Adrenal gland (tissue), 12 donors: ENCODE data around the gene TRIM14. TPM values are rescaled to one million over a fixed set of nuclear protein-coding genes. Genes with fewer than 3 reads are reported as not detected.
"Not testable (repeated sequence)": the region's sequence is repeated elsewhere in the genome, so short reads cannot be mapped to it uniquely, and the experiment has no call there.

Experiments used
- DNase-seq, 7 donors: peaks; one replicate each; pipeline ENCODE4 v3.0.0-alpha.2; 2019 to 2020
- H3K27ac ChIP-seq, 5 donors: fragments of 200-600 bp; sonication (generic) in 4 of 5; 1 replicate in 3 of 5; 2 replicates in 2 of 5; pipeline versions ENCODE4 v1.5.1 to v1.8.0; 2016 to 2020; ENCODE audit warnings: mild to moderate bottlenecking in 1 of 5
- H3K27me3 ChIP-seq: fragments of 200-600 bp; 2 replicates; pipeline ENCODE4 v1.8.0; 2021
- H3K36me3 ChIP-seq, 2 donors: fragments of 200-600 bp; replicated peaks in 1 of 2; 1 replicate in 1 of 2; 2 replicates in 1 of 2; pipeline versions ENCODE4 v1.5.1 to v1.8.0; 2018 to 2022
- H3K4me1 ChIP-seq, 2 donors: fragments of 200-600 bp; replicated peaks in 1 of 2; 1 replicate in 1 of 2; 2 replicates in 1 of 2; pipeline versions ENCODE4 v1.5.1 to v1.8.0; 2018 to 2021
- H3K4me3 ChIP-seq, 4 donors: fragments of 200-600 bp; sonication (generic) in 3 of 4; one replicate each; pipeline ENCODE4 v1.5.1; 2016 to 2018
- H3K9me3 ChIP-seq, 3 donors: fragments of 200-600 bp; sonication (generic) in 1 of 3; replicated peaks in 1 of 3; 1 replicate in 2 of 3; 2 replicates in 1 of 3; pipeline versions ENCODE4 v1.5.1 to v1.8.0; 2016 to 2021
- POLR2A ChIP-seq, 2 donors: fragments of 450-650 bp; IDR thresholded peaks; one replicate each; pipeline ENCODE4 v1.6.1; 2017; ENCODE audit warnings: antibody characterized with exemption in 2 of 2, mild to moderate bottlenecking in 2 of 2, moderate library complexity in 1 of 2
- WGBS, 4 donors: extraction: QIAGEN DNeasy Blood & Tissue Kit in 2 of 4; methylation state at CpG; one replicate each; pipeline versions ENCODE4 v1.1.5 to v1.1.7; 2013 to 2017; 5-methylcytosine and 5-hydroxymethylcytosine counted together
- intact Hi-C, 2 donors: fragments of 100-400 bp; cut with DNase I; formaldehyde crosslinking; loops; one replicate each; pipeline versions ENCODE4 v1.14.1 to v1.15.0; 2022 to 2023
- polyA plus RNA-seq, 3 donors: library from polyadenylated mRNA; stranded (reverse); fragments of 200-250 nt in 2 of 3; fragments of 350-450 nt in 1 of 3; fragmentation: Illumina TruSeq in 1 of 3; extraction: RNeasy Lipid Tissue Mini Kit (QIAGEN cat#74804) in 1 of 3; gene quantifications; one replicate each; pipeline ENCODE4 v1.2.3, GENCODE V29; 2013 to 2014
- total RNA-seq, 9 donors: library from RNA; depleted of rRNA in 4 of 9; stranded (reverse); fragments of >200 nt in 4 of 9; fragments of 120-200 nt in 1 of 9; fragmentation: NEBNext Ultra II Directional in 1 of 9; extraction: Animal tissue kit (Norgen Biotek cat#: 25700) in 1 of 9; gene quantifications; one replicate each; pipeline versions ENCODE4 v1.1.0 to v1.2.4, GENCODE V29; 2013 to 2023
- TF ChIP-seq, protein P1 (sequence below), 6 experiments: fragments of 450-650 bp in 4 of 6; fragments of 200-600 bp in 2 of 6; sonication (generic) in 1 of 6; IDR thresholded peaks; 1 replicate in 5 of 6; 2 replicates in 1 of 6; pipeline versions ENCODE4 v1.5.1 to v1.8.0; 2016 to 2021; ENCODE audit warnings: antibody characterized with exemption in 6 of 6, mild to moderate bottlenecking in 2 of 6, moderate library complexity in 1 of 6
- donor health status: healthy with polysubstance abuse.
- donor health status: Bipolar disorder and iron deficiency.
- donor health status: DM: yes; HTN: yes; CAD: no.
- donor health status: DM: no; HTN: no; CAD: no.
- donor health status: DM: no; HTN: no; CAD: no.
- donor health status: DM: yes; HTN: yes; CAD: no.

The TRIM14 gene
- total and polyA plus RNA-seq, 12 donors: 0.72 to 24.8 (median 13.9) TPM

DNA sequence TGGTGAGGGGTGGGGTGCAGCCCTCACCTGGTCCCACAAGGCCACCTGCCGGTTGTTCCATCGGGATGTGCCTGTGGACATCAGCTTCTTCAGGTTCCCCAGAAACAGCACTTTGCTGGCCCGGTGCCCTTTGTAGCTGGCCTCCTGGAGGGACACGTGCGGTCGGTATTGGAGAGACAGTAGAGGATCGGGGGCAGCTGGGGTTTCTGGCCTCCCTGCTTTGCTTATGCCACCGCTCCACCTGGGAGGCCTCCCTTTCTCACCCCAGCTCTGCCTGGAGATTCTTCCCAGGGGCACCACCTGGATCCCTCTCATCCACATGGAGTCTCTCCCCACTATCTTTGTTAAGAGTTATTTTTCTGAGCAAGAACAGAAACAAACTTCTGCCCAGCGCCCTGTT lies 13.1 kb upstream of the TRIM14 start:
- WGBS, 4 donors: 65 to 77% (median 76%) methylated on average over 5 to 9 of the region's 9 CpGs
- Histone ChIP-seq H3K27me3 (no peaks in the 10 kb centered on the region), H3K4me1 (no peaks in the 10 kb centered on the region), H3K27ac (no peak overlapping the region), H3K4me3 (no peak overlapping the region), H3K9me3 (no peaks in the 10 kb centered on the region), H3K36me3 (no peaks in the 10 kb centered on the region)
- DNase-seq: peak in 1 of 7 donors; percentile 45
- TF ChIP-seq, protein P1, sequence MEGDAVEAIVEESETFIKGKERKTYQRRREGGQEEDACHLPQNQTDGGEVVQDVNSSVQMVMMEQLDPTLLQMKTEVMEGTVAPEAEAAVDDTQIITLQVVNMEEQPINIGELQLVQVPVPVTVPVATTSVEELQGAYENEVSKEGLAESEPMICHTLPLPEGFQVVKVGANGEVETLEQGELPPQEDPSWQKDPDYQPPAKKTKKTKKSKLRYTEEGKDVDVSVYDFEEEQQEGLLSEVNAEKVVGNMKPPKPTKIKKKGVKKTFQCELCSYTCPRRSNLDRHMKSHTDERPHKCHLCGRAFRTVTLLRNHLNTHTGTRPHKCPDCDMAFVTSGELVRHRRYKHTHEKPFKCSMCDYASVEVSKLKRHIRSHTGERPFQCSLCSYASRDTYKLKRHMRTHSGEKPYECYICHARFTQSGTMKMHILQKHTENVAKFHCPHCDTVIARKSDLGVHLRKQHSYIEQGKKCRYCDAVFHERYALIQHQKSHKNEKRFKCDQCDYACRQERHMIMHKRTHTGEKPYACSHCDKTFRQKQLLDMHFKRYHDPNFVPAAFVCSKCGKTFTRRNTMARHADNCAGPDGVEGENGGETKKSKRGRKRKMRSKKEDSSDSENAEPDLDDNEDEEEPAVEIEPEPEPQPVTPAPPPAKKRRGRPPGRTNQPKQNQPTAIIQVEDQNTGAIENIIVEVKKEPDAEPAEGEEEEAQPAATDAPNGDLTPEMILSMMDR (IDR thresholded peaks at IDR 0.05): no peak
- TF ChIP-seq POLR2A (IDR thresholded peaks at IDR 0.05): no peak
- intact Hi-C loops: no loop called here

DNA sequence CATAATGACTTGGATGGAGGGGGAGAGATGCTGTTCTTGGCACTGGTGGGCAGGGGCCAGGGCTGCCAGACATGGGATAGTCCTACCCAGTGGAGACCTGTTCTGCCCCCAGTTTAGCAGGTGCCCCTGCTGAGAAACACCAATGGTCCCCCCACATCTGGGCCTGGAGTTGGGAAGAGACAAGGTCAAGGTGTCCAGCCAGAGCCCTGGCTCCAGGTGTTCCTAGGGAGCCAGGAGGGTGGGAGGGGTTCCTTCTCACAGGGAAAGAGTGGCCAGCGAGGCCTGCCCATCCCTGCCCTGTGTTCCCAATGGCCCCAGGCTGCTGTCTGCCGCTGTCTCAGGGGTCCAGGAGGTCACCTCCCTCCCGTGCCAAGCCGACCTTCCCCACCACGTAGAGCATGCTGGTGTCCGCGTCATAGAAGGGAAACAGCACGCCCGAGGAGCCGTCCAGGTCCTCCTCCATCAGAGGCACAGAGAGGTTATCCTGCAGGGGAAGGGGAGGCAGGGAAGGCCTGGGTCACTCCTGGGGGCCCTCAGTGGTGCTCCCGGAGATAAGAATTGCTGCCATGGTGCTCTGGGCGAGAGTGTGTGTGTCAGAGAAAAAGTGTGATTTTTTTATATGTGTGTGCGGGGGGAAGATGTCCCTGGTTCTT lies 11.7 kb upstream of the TRIM14 start:
- H3K27me3 ChIP-seq: no peaks in the 10 kb centered on the region
- H3K27ac ChIP-seq: no peak overlapping the region
- H3K4me1 ChIP-seq: no peaks in the 10 kb centered on the region
- DNase-seq: peak in 1 of 7 donors; percentile 44
- H3K4me3 ChIP-seq: no peak overlapping the region
- 67 to 84% (median 82%) methylated on average over 7 to 13 of the region's 13 CpGs for WGBS, 4 donors
- TF ChIP-seq, protein P1 (IDR thresholded peaks at IDR 0.05): no peak
- no peak for TF ChIP-seq POLR2A (IDR thresholded peaks at IDR 0.05)
- H3K36me3 ChIP-seq: no peaks in the 10 kb centered on the region
- intact Hi-C loops: no loop called here
- no peaks in the 10 kb centered on the region for H3K9me3 ChIP-seq

DNA sequence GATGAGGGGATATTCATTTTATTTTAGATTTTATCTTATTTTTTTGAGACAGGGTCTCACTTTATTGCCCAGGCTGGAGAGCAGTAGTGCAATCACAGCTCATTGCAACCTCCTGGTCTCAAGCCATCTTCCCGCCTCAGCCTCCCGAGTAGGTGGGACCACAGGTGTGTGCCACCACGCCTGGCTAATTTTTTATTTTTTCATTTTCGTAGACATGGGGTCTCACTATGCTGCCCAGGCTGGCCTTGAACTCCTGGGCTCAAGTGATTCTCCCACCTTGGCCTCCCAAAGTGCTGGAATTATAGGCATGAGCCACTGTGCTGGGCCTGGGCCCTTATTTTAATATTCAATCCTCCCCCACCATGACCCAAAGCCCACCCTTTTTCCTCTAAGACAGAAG lies 11.0 kb upstream of the TRIM14 start:
- H3K36me3 ChIP-seq, H3K4me3 ChIP-seq, H3K9me3 ChIP-seq, H3K27ac ChIP-seq, H3K4me1 ChIP-seq, intact Hi-C loops, DNase-seq, H3K27me3 ChIP-seq: not testable (repeated sequence)
- WGBS, 4 donors: 80 to 95% (median 90%) methylated on average over 4 of the region's 4 CpGs

DNA sequence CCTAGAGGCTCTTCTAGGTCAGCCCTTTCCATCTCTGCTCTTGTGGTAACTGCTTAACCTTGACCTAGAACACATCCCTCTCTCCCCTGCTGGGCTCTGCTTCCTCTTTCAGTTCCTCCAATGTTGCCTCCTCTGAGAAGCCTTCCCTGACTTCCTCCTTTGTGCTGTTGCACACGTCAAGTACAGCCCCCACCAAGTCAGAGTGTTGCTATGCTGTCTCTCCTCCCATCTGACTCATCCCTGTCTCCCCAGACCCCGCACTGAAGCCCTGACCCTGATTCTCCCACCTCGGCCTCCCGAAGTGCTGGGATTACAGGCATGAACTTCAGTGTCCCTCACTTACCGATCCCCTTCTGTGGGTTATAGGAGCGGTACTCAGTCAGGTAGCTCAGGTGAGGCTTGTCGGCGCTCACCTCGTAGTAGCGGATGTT lies 10.4 kb upstream of the TRIM14 start:
- H3K9me3 ChIP-seq: no peaks in the 10 kb centered on the region
- H3K27ac ChIP-seq: peak overlapping the region in 1 of 5 donors; percentile 12
- no peaks in the 10 kb centered on the region for H3K4me1 ChIP-seq
- intact Hi-C loops: no loop called here
- no peak overlapping the region for H3K4me3 ChIP-seq
- H3K36me3 ChIP-seq: no peaks in the 10 kb centered on the region
- TF ChIP-seq POLR2A (IDR thresholded peaks at IDR 0.05): no peak
- TF ChIP-seq, protein P1 (IDR thresholded peaks at IDR 0.05): no peak
- H3K27me3 ChIP-seq: no peaks in the 10 kb centered on the region
- DNase-seq: peak in 3 of 7 donors; percentile 31 to 48 (median 47)
- WGBS, 4 donors: 83 to 86% (median 84%) methylated on average over 10 of the region's 10 CpGs

DNA sequence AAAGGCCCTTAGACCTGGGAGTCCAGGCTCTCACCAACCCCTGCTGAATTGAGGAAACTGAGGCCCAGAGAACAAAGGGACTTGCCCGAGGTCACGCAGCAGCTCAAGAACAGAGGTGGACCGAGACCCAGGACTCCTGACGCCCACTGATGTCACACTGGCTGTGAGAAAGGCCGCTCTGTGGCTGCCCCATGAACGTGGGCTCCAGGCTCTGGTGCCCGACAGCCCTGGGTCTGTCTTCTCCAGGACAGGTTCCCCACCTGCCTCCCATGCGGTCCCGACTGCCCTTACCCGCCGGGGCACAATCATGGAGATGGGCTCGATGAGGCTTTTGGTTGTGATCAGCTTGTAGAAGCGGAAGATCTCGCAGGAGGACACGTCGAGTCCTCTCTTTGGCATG lies 9.3 kb upstream of the TRIM14 start:
- Histone ChIP-seq H3K4me3 (no peak overlapping the region), H3K27me3 (no peaks in the 10 kb centered on the region), H3K4me1 (no peaks in the 10 kb centered on the region), H3K27ac (no peak overlapping the region), H3K9me3 (no peaks in the 10 kb centered on the region), H3K36me3 (no peaks in the 10 kb centered on the region)
- DNase-seq: no peak
- WGBS, 4 donors: 93 to 99% (median 96%) methylated on average over 13 to 16 of the region's 16 CpGs
- TF ChIP-seq, protein P1 (IDR thresholded peaks at IDR 0.05): no peak
- TF ChIP-seq POLR2A (IDR thresholded peaks at IDR 0.05): no peak
- intact Hi-C loops: no loop called here
